ENCODE data around the gene EAF2.

DNA sequence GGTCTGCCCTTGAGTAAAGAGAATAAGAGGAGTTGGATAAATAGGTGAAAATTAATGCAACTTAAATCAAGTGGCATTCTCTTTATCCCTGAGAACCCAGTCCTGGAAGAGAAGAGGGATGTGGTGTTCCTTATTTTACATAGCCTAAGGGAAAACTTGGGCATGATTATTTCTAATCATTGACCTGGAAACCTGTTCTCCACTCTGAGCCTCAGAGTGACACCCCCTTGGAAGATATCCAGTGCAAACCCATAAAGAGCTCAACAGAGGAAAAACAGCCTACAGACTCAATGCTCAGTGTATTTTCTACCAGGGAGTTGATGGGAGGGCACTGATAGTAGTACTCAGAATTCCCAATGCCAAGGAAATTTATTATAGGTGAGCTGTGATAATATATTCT is 81.2 kb downstream of the EAF2 start:
- TF ChIP-seq POLR2A (IDR thresholded peaks at IDR 0.05) (no peak), CTCF (IDR thresholded peaks at IDR 0.05) (no peak)
